Effector CD8-positive, alpha-beta T cell (primary cell): ENCODE data around the gene MATN1.

Experiments used
- DNase-seq: peaks from one replicate; lab custom pipeline; 2025; lab: John Stamatoyannopoulos, UW

Gene MATN1

GRCh38 chr1:30757352-30758120 lies 34.2 kb upstream of the MATN1 start, which contains the start of gene LAPTM5:
Gene LAPTM5 (minus strand): TSS chr1:30757774. CDS start chr1:30757745, 29 bp downstream.
- peak; percentile 42 for DNase-seq

- peak; percentile 30 for DNase-seq
These were observed 33.4 kb upstream of the MATN1 start for GRCh38 chr1:30756545-30757351.

- DNase-seq = no peak
These were observed 32.8 kb upstream of the MATN1 start for GRCh38 chr1:30756206-30756544.

GRCh38 chr1:30755746-30756145 lies 32.4 kb upstream of the MATN1 start:
- no peak for DNase-seq

GRCh38 chr1:30755334-30755733 lies 31.9 kb upstream of the MATN1 start:
- DNase-seq = no peak

- DNase-seq = no peak
These were observed 31.3 kb upstream of the MATN1 start for GRCh38 chr1:30754684-30755171.

GRCh38 chr1:30753660-30754123 lies 30.3 kb upstream of the MATN1 start:
- no peak for DNase-seq

- no peak for DNase-seq
These were observed 29.7 kb upstream of the MATN1 start for GRCh38 chr1:30753118-30753517.

- no peak for DNase-seq
These were observed 29.2 kb upstream of the MATN1 start for GRCh38 chr1:30752651-30752908.

- no peak for DNase-seq
These were observed 28.7 kb upstream of the MATN1 start for GRCh38 chr1:30751830-30752650.

- DNase-seq = no peak
These were observed 27.4 kb upstream of the MATN1 start for GRCh38 chr1:30750731-30751291.

GRCh38 chr1:30749691-30750583 lies 26.6 kb upstream of the MATN1 start:
- DNase-seq = peak; percentile 49

GRCh38 chr1:30748699-30749401 lies 25.5 kb upstream of the MATN1 start:
- no peak for DNase-seq

- DNase-seq = no peak
These were observed 24.8 kb upstream of the MATN1 start for GRCh38 chr1:30748098-30748698.

GRCh38 chr1:30747033-30748008 lies 23.9 kb upstream of the MATN1 start:
- no peak for DNase-seq

GRCh38 chr1:30746212-30747032 lies 23.0 kb upstream of the MATN1 start:
- DNase-seq = no peak

GRCh38 chr1:30745834-30746208 lies 22.4 kb upstream of the MATN1 start:
- no peak for DNase-seq
